GM12878 (cell line): ENCODE results near the gene CENPO. TPM values are rescaled to one million over a fixed set of nuclear protein-coding genes. Genes with fewer than 3 reads are reported as not detected.

ENCODE experiments used
- ATAC-seq: fragments of 200-7000 bp; cut with Tn5 transposase; 3 replicates; pipeline ENCODE4 v1.9.1; 2020; ENCODE audit warnings: mild to moderate bottlenecking, moderate library complexity
- BruUV-seq: library from RNA; stranded (reverse); fragments of 400-500 nt; replicated peaks from 2 replicates; lab custom pipeline; 2021; lab: Mats Ljungman, UMichigan
- CTCF ChIA-PET: fragments of 300-600 bp; sonication (Branson Sonifier 250); formaldehyde crosslinking; extraction: SDS; loops from one replicate; lab custom pipeline; 2021; ENCODE audit warnings: inconsistent platforms; lab: Yijun Ruan, JAX
- POLR2A ChIA-PET: fragments of 350-600 bp; formaldehyde crosslinking; extraction: SDS; loops from one replicate; lab custom pipeline; 2021; ENCODE audit warnings: inconsistent platforms; lab: Charles Lee
- RAD21 ChIA-PET: fragments of 300-600 bp; sonication (Branson Sonifier 250); formaldehyde crosslinking; loops from one replicate; lab custom pipeline; 2023; ENCODE audit warnings: antibody characterized with exemption; ENCODE audit not compliant: unreplicated experiment; lab: Charles Lee
- SMC1A ChIA-PET: fragments of 300-600 bp; sonication (Branson Sonifier 250); formaldehyde crosslinking; loops from one replicate; lab custom pipeline; 2023; ENCODE audit not compliant: unreplicated experiment, uncharacterized antibody; lab: Charles Lee
- DNase-seq: peaks from one replicate; pipeline ENCODE4 v3.0.0-alpha.2; 2011; ENCODE audit warnings: low read depth, low spot score
- FAIRE-seq: peaks from 3 replicates; lab custom pipeline; 2011; peaks lifted over from hg19 to GRCh38; lab: Jason Lieb, UNC
- H2AFZ ChIP-seq: 2 replicates; pipeline ENCODE4 v1.6.0; 2011; ENCODE audit warnings: low read depth, low read length, control low read depth; ENCODE audit not compliant: control insufficient read depth
- H3K27ac ChIP-seq: 2 replicates; pipeline ENCODE4 v1.5.1; 2011; ENCODE audit warnings: control low read depth; ENCODE audit not compliant: control insufficient read depth, insufficient read depth
- H3K27me3 ChIP-seq, 2 experiments: replicated peaks in 1 of 2; 2 replicates each; pipeline versions ENCODE4 v1.6.0 to v1.6.1; 2011; ENCODE audit warnings: low read length in 1 of 2; ENCODE audit not compliant: control insufficient read depth in 2 of 2, insufficient read depth in 2 of 2
- H3K36me3 ChIP-seq, 2 experiments: 2 replicates each; pipeline ENCODE4 v1.5.1; 2011; ENCODE audit warnings: low read length in 1 of 2; ENCODE audit not compliant: control insufficient read depth in 2 of 2, insufficient read depth in 2 of 2
- H3K4me1 ChIP-seq: 2 replicates; pipeline ENCODE4 v1.6.1; 2011; ENCODE audit warnings: mild to moderate bottlenecking, low read length, moderate library complexity, mixed read lengths; ENCODE audit not compliant: control insufficient read depth, insufficient read depth
- H3K4me2 ChIP-seq: 2 replicates; pipeline ENCODE4 v1.6.0; 2011; ENCODE audit warnings: control low read depth; ENCODE audit not compliant: control insufficient read depth, insufficient read depth
- H3K4me3 ChIP-seq: fragments of 200-600 bp; sonication (generic); 2 replicates; pipeline ENCODE4 v1.5.1; 2016
- H3K79me2 ChIP-seq: 2 replicates; pipeline ENCODE4 v1.6.0; 2011; ENCODE audit warnings: low read length; ENCODE audit not compliant: control insufficient read depth, insufficient read depth
- H3K9ac ChIP-seq: 2 replicates; pipeline ENCODE4 v1.8.0; 2011; ENCODE audit warnings: low read length, control low read depth, mixed read lengths; ENCODE audit not compliant: control insufficient read depth, insufficient read depth
- H3K9me3 ChIP-seq: replicated peaks from 3 replicates; pipeline ENCODE4 v1.5.1; 2011; ENCODE audit warnings: mild to moderate bottlenecking, low read length; ENCODE audit not compliant: control insufficient read depth, insufficient read depth
- H4K20me1 ChIP-seq: 2 replicates; pipeline ENCODE4 v1.6.0; 2011; ENCODE audit not compliant: control insufficient read depth, insufficient read depth
- MEF2A ChIP-seq: IDR thresholded peaks from 2 replicates; pipeline ENCODE4 v1.6.1; 2011; ENCODE audit warnings: low read depth, mild to moderate bottlenecking, low read length, moderate library complexity; ENCODE audit not compliant: insufficient read depth
- NFXL1 ChIP-seq: fragments of 450-650 bp; IDR thresholded peaks from 2 replicates; pipeline ENCODE4 v1.6.1; 2017; ENCODE audit warnings: antibody characterized with exemption, mild to moderate bottlenecking, borderline replicate concordance
- RAD51 ChIP-seq: fragments of 450-650 bp; IDR thresholded peaks from 2 replicates; pipeline ENCODE4 v1.6.1; 2016; ENCODE audit warnings: moderate library complexity, mild to moderate bottlenecking, inconsistent platforms
- RB1 ChIP-seq: fragments of 450-650 bp; formaldehyde crosslinking; IDR thresholded peaks from 2 replicates; pipeline ENCODE4 v1.6.1; 2017; ENCODE audit warnings: mild to moderate bottlenecking, borderline replicate concordance
- SIX5 ChIP-seq: IDR thresholded peaks from 2 replicates; pipeline ENCODE4 v1.6.1; 2011; ENCODE audit warnings: mild to moderate bottlenecking, low read depth, low read length, moderate library complexity; ENCODE audit not compliant: severe bottlenecking
- SRF ChIP-seq, 2 experiments: IDR thresholded peaks; 2 replicates each; pipeline ENCODE4 v1.6.1; 2011; ENCODE audit warnings: low read depth in 2 of 2, low read length in 2 of 2, mild to moderate bottlenecking in 1 of 2, moderate library complexity in 1 of 2
- SUPT20H ChIP-seq: IDR thresholded peaks from 2 replicates; pipeline ENCODE4 v1.6.1; 2011; ENCODE audit warnings: low read depth, mild to moderate bottlenecking, low read length, moderate library complexity, borderline replicate concordance; ENCODE audit not compliant: control insufficient read depth
- TCF3 ChIP-seq: IDR thresholded peaks from 2 replicates; pipeline ENCODE4 v1.6.1; 2012; ENCODE audit warnings: low read depth, mild to moderate bottlenecking, low read length, borderline replicate concordance; ENCODE audit not compliant: insufficient read depth
- ZNF622 ChIP-seq: fragments of 450-650 bp; IDR thresholded peaks from 2 replicates; pipeline ENCODE4 v1.6.1; 2017; ENCODE audit warnings: mild to moderate bottlenecking, inconsistent platforms
- WGBS: methylation state at CpG from one replicate; pipeline ENCODE4 v1.1.6; 2016; ENCODE audit warnings: low lambda C conversion rate; ENCODE audit not compliant: insufficient replicate concordance, insufficient coverage; ENCODE audit errors: missing lambda C conversion rate; 5-methylcytosine and 5-hydroxymethylcytosine counted together
- in situ Hi-C: fragments of 300-500 bp; cut with MboI; formaldehyde crosslinking; loops from 9 replicates; pipeline ENCODE4 v1.14.3; 2018; ENCODE audit warnings: mixed read lengths
- intact Hi-C: fragments of 100-400 bp; cut with micrococcal nuclease; formaldehyde crosslinking; loops from one replicate; pipeline ENCODE4 v1.14.2; 2022; ENCODE audit not compliant: unreplicated experiment
- polyA plus RNA-seq, 11 experiments: library from polyadenylated mRNA; depleted of rRNA in 4 of 11; unstranded in 6 of 11; stranded (reverse) in 5 of 11; fragments of >200 nt; fragmentation: Nextera tagmentation in 4 of 11; fragmentation: Illumina TruSeq in 1 of 11; extraction: Ambion mirVana in 4 of 11; extraction: Trizol in 1 of 11; gene quantifications; 1 replicate in 1 of 11; 2 replicates in 10 of 11; pipeline versions ENCODE4 v1.2.1 to v1.2.3, GENCODE V29; 2011 to 2016; ENCODE audit warnings: inconsistent platforms in 2 of 11, missing spikeins in 2 of 11, low read depth in 1 of 11
- total RNA-seq, 4 experiments: library from RNA; depleted of rRNA in 3 of 4; stranded (reverse); fragments of >200 nt in 3 of 4; fragmentation: Illumina TruSeq in 1 of 4; extraction: Trizol in 1 of 4; gene quantifications; 2 replicates each; pipeline versions ENCODE4 v1.2.1 to v1.2.3, GENCODE V29; 2013 to 2021
- TF ChIP-seq, protein P1 (sequence below): IDR thresholded peaks from 2 replicates; pipeline ENCODE4 v1.6.1; 2011; ENCODE audit warnings: mild to moderate bottlenecking, low read depth, low read length, moderate library complexity; ENCODE audit not compliant: insufficient replicate concordance
- TF ChIP-seq, protein P2 (sequence below): IDR thresholded peaks from 2 replicates; pipeline ENCODE4 v1.6.1; 2012; ENCODE audit warnings: low read length, inconsistent platforms
- TF ChIP-seq, protein P3 (sequence below): fragments of 450-650 bp; IDR thresholded peaks from 2 replicates; pipeline ENCODE4 v1.6.1; 2017; ENCODE audit warnings: mild to moderate bottlenecking, moderate library complexity
- TF ChIP-seq, protein P4 (sequence below): fragments of 450-650 bp; IDR thresholded peaks from 2 replicates; pipeline ENCODE4 v1.6.1; 2018; ENCODE audit warnings: mild to moderate bottlenecking, low read depth, moderate library complexity; ENCODE audit not compliant: partially characterized antibody

The CENPO gene
- total and polyA plus RNA-seq, 10 of the 15 experiments (the other 5 are each of a cell fraction or from before 2014, with no cell fraction given), result 18.7 to 37.0 (median 31.4) TPM

DNA sequence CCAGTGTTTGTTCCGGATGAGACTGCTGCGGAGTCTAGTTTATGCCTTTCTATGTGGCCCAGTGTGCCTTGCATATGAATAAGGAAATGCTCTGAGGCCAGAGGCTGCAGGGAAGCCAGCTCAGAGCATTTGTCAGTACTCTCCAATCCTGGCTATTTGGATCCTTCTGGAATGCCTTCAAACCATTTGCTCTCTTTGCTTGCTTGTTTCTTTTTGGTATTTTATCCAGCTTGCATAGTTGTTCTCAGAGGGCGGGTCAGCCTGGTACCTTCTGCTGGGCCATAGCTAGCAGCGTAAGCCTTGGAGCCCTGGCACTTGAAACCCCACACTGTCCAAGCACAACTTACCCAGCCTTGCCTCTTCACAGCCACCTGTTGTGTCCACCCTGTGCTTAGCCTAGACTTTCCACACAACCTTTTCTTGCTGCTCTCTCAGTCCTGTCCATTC, 20.5 kb downstream of the CENPO start (continued):
- TF ChIP-seq MEF2A (no peak), SIX5 (no peak), NFXL1 (no peak), ZNF622 (no peak), RAD51 (no peak), RB1 (no peak), SRF (IDR thresholded peaks at IDR 0.05; ENCODE audit: low read depth in 2 of 2, low read length in 2 of 2) (no peak)
- TF ChIP-seq, protein P1, sequence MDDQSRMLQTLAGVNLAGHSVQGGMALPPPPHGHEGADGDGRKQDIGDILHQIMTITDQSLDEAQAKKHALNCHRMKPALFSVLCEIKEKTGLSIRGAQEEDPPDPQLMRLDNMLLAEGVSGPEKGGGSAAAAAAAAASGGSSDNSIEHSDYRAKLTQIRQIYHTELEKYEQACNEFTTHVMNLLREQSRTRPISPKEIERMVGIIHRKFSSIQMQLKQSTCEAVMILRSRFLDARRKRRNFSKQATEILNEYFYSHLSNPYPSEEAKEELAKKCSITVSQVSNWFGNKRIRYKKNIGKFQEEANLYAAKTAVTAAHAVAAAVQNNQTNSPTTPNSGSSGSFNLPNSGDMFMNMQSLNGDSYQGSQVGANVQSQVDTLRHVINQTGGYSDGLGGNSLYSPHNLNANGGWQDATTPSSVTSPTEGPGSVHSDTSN, result no peak

DNA sequence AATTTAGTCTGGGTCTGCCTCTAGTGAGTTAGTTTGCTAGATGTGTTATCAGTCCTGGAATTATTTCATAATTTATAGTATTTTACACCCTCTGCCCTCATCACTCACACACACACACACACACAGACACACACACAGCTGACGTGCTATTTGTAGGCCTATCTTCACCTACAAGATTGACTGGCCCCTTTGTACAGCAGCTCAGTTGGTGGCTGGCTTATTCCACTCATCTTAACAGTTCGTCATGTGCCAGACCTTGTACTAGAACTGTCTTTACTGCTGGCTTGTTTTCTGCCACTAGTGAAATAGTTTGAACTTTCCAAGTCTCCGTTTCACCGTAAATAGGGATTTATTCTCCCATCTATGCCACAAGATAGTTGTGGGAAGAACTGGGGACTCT, 21.3 kb downstream of the CENPO start:
- Histone ChIP-seq H3K79me2 (peaks cover 11% of the 10 kb centered on the region), H3K4me2 (no peak overlapping the region), H4K20me1 (no peaks in the 10 kb centered on the region), H3K4me3 (no peak overlapping the region), H3K27ac (no peak overlapping the region), H2AFZ (no peak overlapping the region), H3K36me3 (peaks cover 18 to 27% of the 10 kb centered on the region in 2 experiments), H3K27me3 (no peaks in the 10 kb centered on the region), H3K9ac (no peak overlapping the region), H3K9me3 (no peaks in the 10 kb centered on the region), H3K4me1 (no peaks in the 10 kb centered on the region)
- BruUV-seq, result no TSS peak
- no peak for DNase-seq
- WGBS, result 87% methylated on average over 4 of the region's 4 CpGs
- intact Hi-C loops, result no loop called here
- ChIA-PET CTCF (interaction anchor here (1.4 kb wide), 1 partner anchor 13 kb away, joined by 4 read pairs; no protein-coding TSS in a partner anchor), POLR2A (interaction anchor here (0.7 kb wide), 1 partner anchor 438 kb away, joined by 6 read pairs; no protein-coding TSS in a partner anchor), RAD21 (no interaction called here), SMC1A (interaction anchor here (1.2 kb wide), 1 partner anchor 15 kb away, joined by 3 read pairs; no protein-coding TSS in a partner anchor)
- in situ Hi-C loops, result no loop called here
- ATAC-seq, result no peak
- no peak for FAIRE-seq
- TF ChIP-seq, protein P2, sequence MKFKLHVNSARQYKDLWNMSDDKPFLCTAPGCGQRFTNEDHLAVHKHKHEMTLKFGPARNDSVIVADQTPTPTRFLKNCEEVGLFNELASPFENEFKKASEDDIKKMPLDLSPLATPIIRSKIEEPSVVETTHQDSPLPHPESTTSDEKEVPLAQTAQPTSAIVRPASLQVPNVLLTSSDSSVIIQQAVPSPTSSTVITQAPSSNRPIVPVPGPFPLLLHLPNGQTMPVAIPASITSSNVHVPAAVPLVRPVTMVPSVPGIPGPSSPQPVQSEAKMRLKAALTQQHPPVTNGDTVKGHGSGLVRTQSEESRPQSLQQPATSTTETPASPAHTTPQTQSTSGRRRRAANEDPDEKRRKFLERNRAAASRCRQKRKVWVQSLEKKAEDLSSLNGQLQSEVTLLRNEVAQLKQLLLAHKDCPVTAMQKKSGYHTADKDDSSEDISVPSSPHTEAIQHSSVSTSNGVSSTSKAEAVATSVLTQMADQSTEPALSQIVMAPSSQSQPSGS, result no peak
- no peak for TF ChIP-seq TCF3
- TF ChIP-seq SUPT20H, result no peak
- TF ChIP-seq, protein P3, sequence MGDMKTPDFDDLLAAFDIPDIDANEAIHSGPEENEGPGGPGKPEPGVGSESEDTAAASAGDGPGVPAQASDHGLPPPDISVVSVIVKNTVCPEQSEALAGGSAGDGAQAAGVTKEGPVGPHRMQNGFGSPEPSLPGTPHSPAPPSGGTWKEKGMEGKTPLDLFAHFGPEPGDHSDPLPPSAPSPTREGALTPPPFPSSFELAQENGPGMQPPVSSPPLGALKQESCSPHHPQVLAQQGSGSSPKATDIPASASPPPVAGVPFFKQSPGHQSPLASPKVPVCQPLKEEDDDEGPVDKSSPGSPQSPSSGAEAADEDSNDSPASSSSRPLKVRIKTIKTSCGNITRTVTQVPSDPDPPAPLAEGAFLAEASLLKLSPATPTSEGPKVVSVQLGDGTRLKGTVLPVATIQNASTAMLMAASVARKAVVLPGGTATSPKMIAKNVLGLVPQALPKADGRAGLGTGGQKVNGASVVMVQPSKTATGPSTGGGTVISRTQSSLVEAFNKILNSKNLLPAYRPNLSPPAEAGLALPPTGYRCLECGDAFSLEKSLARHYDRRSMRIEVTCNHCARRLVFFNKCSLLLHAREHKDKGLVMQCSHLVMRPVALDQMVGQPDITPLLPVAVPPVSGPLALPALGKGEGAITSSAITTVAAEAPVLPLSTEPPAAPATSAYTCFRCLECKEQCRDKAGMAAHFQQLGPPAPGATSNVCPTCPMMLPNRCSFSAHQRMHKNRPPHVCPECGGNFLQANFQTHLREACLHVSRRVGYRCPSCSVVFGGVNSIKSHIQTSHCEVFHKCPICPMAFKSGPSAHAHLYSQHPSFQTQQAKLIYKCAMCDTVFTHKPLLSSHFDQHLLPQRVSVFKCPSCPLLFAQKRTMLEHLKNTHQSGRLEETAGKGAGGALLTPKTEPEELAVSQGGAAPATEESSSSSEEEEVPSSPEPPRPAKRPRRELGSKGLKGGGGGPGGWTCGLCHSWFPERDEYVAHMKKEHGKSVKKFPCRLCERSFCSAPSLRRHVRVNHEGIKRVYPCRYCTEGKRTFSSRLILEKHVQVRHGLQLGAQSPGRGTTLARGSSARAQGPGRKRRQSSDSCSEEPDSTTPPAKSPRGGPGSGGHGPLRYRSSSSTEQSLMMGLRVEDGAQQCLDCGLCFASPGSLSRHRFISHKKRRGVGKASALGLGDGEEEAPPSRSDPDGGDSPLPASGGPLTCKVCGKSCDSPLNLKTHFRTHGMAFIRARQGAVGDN, result no peak
- TF ChIP-seq, protein P4, sequence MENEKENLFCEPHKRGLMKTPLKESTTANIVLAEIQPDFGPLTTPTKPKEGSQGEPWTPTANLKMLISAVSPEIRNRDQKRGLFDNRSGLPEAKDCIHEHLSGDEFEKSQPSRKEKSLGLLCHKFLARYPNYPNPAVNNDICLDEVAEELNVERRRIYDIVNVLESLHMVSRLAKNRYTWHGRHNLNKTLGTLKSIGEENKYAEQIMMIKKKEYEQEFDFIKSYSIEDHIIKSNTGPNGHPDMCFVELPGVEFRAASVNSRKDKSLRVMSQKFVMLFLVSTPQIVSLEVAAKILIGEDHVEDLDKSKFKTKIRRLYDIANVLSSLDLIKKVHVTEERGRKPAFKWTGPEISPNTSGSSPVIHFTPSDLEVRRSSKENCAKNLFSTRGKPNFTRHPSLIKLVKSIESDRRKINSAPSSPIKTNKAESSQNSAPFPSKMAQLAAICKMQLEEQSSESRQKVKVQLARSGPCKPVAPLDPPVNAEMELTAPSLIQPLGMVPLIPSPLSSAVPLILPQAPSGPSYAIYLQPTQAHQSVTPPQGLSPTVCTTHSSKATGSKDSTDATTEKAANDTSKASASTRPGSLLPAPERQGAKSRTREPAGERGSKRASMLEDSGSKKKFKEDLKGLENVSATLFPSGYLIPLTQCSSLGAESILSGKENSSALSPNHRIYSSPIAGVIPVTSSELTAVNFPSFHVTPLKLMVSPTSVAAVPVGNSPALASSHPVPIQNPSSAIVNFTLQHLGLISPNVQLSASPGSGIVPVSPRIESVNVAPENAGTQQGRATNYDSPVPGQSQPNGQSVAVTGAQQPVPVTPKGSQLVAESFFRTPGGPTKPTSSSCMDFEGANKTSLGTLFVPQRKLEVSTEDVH, result no peak
